HCT116 (cell line): ENCODE measurements around the gene BPIFB3. TPM values are rescaled to one million over a fixed set of nuclear protein-coding genes. Genes with fewer than 3 reads are reported as not detected.

ENCODE experiments used
- ATAC-seq: fragments of 200-7000 bp; cut with Tn5 transposase; 2 replicates; pipeline ENCODE4 v1.9.1; 2020; ENCODE audit warnings: mild to moderate bottlenecking, moderate library complexity
- BruUV-seq: library from RNA; stranded (reverse); fragments of 400-500 nt; replicated peaks from 2 replicates; lab custom pipeline; 2021; lab: Mats Ljungman, UMichigan
- CTCF ChIA-PET: fragments of 300-600 bp; sonication (Branson Sonifier 250); formaldehyde crosslinking; loops from one replicate; lab custom pipeline; 2021; ENCODE audit warnings: antibody characterized with exemption; lab: Charles Lee
- POLR2A ChIA-PET: fragments of 300-600, 350-600 bp; sonication (Branson Sonifier 250); formaldehyde crosslinking; loops from one replicate; lab custom pipeline; 2021; ENCODE audit warnings: antibody characterized with exemption; lab: Charles Lee
- RAD21 ChIA-PET, 2 experiments: fragments of 300-600 bp; sonication (Branson Sonifier 250); formaldehyde crosslinking; loops; one replicate each; lab custom pipeline; 2023; ENCODE audit warnings: low total read pairs in 2 of 2; ENCODE audit not compliant: uncharacterized antibody in 2 of 2, unreplicated experiment in 2 of 2, low non-redundant PET in 1 of 2; lab: Charles Lee
- DNase-seq: peaks from one replicate; pipeline ENCODE4 v3.0.0-alpha.2; 2010; ENCODE audit warnings: low read depth, low spot score
- H2AFZ ChIP-seq: fragments of 200-600 bp; shearing (Covaris generic), sonication (generic); 2 replicates; pipeline ENCODE4 v1.6.1; 2017; ENCODE audit warnings: low read depth, mixed run types, mixed read lengths, antibody characterized with exemption, low read length; ENCODE audit not compliant: poor library complexity, severe bottlenecking
- H3K27ac ChIP-seq: 2 replicates; pipeline ENCODE4 v1.5.1; 2012; ENCODE audit warnings: low read depth, low read length
- H3K27me3 ChIP-seq: fragments of 200-600 bp; sonication (generic); 2 replicates; pipeline ENCODE4 v1.6.1; 2016; ENCODE audit warnings: mixed run types, low read length, mixed read lengths; ENCODE audit not compliant: insufficient read depth
- H3K36me3 ChIP-seq, 2 experiments: fragments of 200-500 bp in 1 of 2; fragments of 200-600 bp in 1 of 2; sonication (Bioruptor generic) in 1 of 2; sonication (generic) in 1 of 2; 2 replicates each; pipeline versions ENCODE4 v1.5.1 to v1.6.1; 2014 to 2016; ENCODE audit warnings: low read length in 2 of 2, inconsistent platforms in 1 of 2, mixed read lengths in 1 of 2, mixed run types in 1 of 2; ENCODE audit not compliant: insufficient read depth in 2 of 2, control insufficient read depth in 1 of 2
- H3K4me1 ChIP-seq, 2 experiments: fragments of 200-600 bp in 1 of 2; sonication (generic) in 1 of 2; 2 replicates each; pipeline versions ENCODE4 v1.5.1 to v1.6.1; 2012 to 2017; ENCODE audit warnings: low read length in 2 of 2, inconsistent platforms in 1 of 2, mild to moderate bottlenecking in 1 of 2, mixed read lengths in 1 of 2, mixed run types in 1 of 2, moderate library complexity in 1 of 2; ENCODE audit not compliant: insufficient read depth in 2 of 2, control insufficient read depth in 1 of 2
- H3K4me2 ChIP-seq: fragments of 200-600 bp; sonication (generic); 2 replicates; pipeline ENCODE4 v1.6.1; 2017; ENCODE audit warnings: mixed run types, low read length, mixed read lengths
- H3K4me3 ChIP-seq, 2 experiments: fragments of 200-600 bp in 1 of 2; sonication (generic) in 1 of 2; replicated peaks in 1 of 2; 2 replicates each; pipeline ENCODE4 v1.5.1; 2011 to 2016; ENCODE audit warnings: low read length in 2 of 2, control low read depth in 1 of 2, low read depth in 1 of 2, mild to moderate bottlenecking in 1 of 2, mixed read lengths in 1 of 2, mixed run types in 1 of 2
- H3K79me2 ChIP-seq: fragments of 200-600 bp; sonication (generic); 2 replicates; pipeline ENCODE4 v1.6.1; 2017; ENCODE audit warnings: mild to moderate bottlenecking, mixed run types, low read length, moderate library complexity, mixed read lengths; ENCODE audit not compliant: insufficient read depth
- H3K9ac ChIP-seq: fragments of 200-600 bp; sonication (generic); 2 replicates; pipeline ENCODE4 v1.6.1; 2016; ENCODE audit warnings: low read length, mixed read lengths
- H3K9me2 ChIP-seq: fragments of 200-600 bp; sonication (generic), shearing (Covaris generic); 2 replicates; pipeline ENCODE4 v1.6.1; 2017; ENCODE audit warnings: mixed run types, mild to moderate bottlenecking, moderate library complexity; ENCODE audit not compliant: insufficient read depth
- H3K9me3 ChIP-seq, 2 experiments: fragments of 200-500 bp in 1 of 2; fragments of 200-600 bp in 1 of 2; sonication (Bioruptor generic) in 1 of 2; sonication (generic) in 1 of 2; 2 replicates each; pipeline ENCODE4 v1.6.1; 2014 to 2017; ENCODE audit warnings: low read length in 2 of 2, mixed read lengths in 2 of 2, inconsistent platforms in 1 of 2, low read depth in 1 of 2, mild to moderate bottlenecking in 1 of 2, mixed run types in 1 of 2, moderate library complexity in 1 of 2; ENCODE audit not compliant: control insufficient read depth in 1 of 2, insufficient read depth in 1 of 2
- H4K20me1 ChIP-seq: fragments of 200-600 bp; sonication (generic), shearing (Covaris generic); 2 replicates; pipeline ENCODE4 v1.6.1; 2017; ENCODE audit warnings: mixed run types, mild to moderate bottlenecking, moderate library complexity; ENCODE audit not compliant: insufficient read depth
- ATF3 ChIP-seq: IDR thresholded peaks from 2 replicates; pipeline ENCODE4 v1.6.1; 2012
- EGR1 ChIP-seq: IDR thresholded peaks from 2 replicates; pipeline ENCODE4 v1.6.1; 2012; ENCODE audit warnings: low read depth
- ELF1 ChIP-seq: IDR thresholded peaks from 2 replicates; pipeline ENCODE4 v1.6.1; 2012; ENCODE audit warnings: low read depth, borderline replicate concordance
- EZH2 ChIP-seq: fragments of 200-600 bp; sonication (generic); IDR thresholded peaks from 2 replicates; pipeline ENCODE4 v1.6.1; 2017; ENCODE audit warnings: antibody characterized with exemption, mixed run types
- FOSL1 ChIP-seq: IDR thresholded peaks from 2 replicates; pipeline ENCODE4 v1.6.1; 2012; ENCODE audit warnings: low read depth
- MAX ChIP-seq: IDR thresholded peaks from 2 replicates; pipeline ENCODE4 v1.6.1; 2012
- POLR2AphosphoS5 ChIP-seq: IDR thresholded peaks from 2 replicates; pipeline ENCODE4 v1.6.1; 2011; ENCODE audit warnings: mild to moderate bottlenecking, low read depth, low read length, moderate library complexity
- RAD21 ChIP-seq: IDR thresholded peaks from 2 replicates; pipeline ENCODE4 v1.6.1; 2012; ENCODE audit warnings: low read depth, mild to moderate bottlenecking
- REST ChIP-seq: IDR thresholded peaks from 2 replicates; pipeline ENCODE4 v1.6.1; 2012; ENCODE audit warnings: low read depth
- SP1 ChIP-seq: IDR thresholded peaks from 2 replicates; pipeline ENCODE4 v1.6.1; 2012; ENCODE audit warnings: low read depth
- TCF7L2 ChIP-seq: IDR thresholded peaks from 2 replicates; pipeline ENCODE4 v1.7.0; 2011; ENCODE audit warnings: borderline replicate concordance, inconsistent platforms; ENCODE audit not compliant: insufficient read depth, insufficient read length; ENCODE audit errors: extremely low read depth
- ZFX ChIP-seq: fragments of 450-650 bp; IDR thresholded peaks from 2 replicates; pipeline ENCODE4 v1.6.1; 2017
- ZNF274 ChIP-seq: fragments of 200-500 bp; sonication (Bioruptor generic); IDR thresholded peaks from 2 replicates; pipeline ENCODE4 v1.6.1; 2014; ENCODE audit warnings: mild to moderate bottlenecking, low read depth, low read length, inconsistent platforms
- intact Hi-C: fragments of 100-400 bp; cut with micrococcal nuclease; formaldehyde crosslinking; loops from 2 replicates; pipeline ENCODE4 v1.10.0; 2022
- total RNA-seq: library from RNA; stranded (reverse); gene quantifications from one replicate; pipeline ENCODE4 v1.2.1, GENCODE V29; 2021; ENCODE audit not compliant: unreplicated experiment

The BPIFB3 gene
- total RNA-seq, 1 experiment from 2014 or later = not detected

GRCh38 chr20:33023439-33024242 is 30.1 kb upstream of the BPIFB3 start:
- CTCF ChIA-PET = no interaction called here
- intact Hi-C loops = no loop called here

More at GRCh38 chr20:33023439-33024242, 30.1 kb upstream of the BPIFB3 start:
- TF ChIP-seq EGR1 (no peak), RAD21 (no peak), REST (no peak), ZNF274 (no peak), ATF3 (no peak), FOSL1 (no peak), SP1 (no peak), ELF1 (no peak), ZFX (no peak), TCF7L2 (no peak), MAX (no peak), POLR2AphosphoS5 (no peak), EZH2 (no peak)
- DNase-seq = no peak
- ATAC-seq = no peak
- Histone ChIP-seq H3K9ac (no peak overlapping the region), H3K4me3 (no peak overlapping the region), H3K27me3 (peaks cover 22% of the 10 kb centered on the region; the same call in 1 of the 2 replicates), H3K79me2 (no peaks in the 10 kb centered on the region), H2AFZ (no peak overlapping the region), H3K9me3 (no peaks in the 10 kb centered on the region; a peak in 1 of 4 replicates), H3K4me2 (no peak overlapping the region), H3K27ac (no peak overlapping the region), H4K20me1 (no peaks in the 10 kb centered on the region), H3K9me2 (no peaks in the 10 kb centered on the region), H3K36me3 (no peaks in the 10 kb centered on the region), H3K4me1 (no peaks in the 10 kb centered on the region)
- ChIA-PET POLR2A (no interaction called here), RAD21 (no interaction called here)
- BruUV-seq = no TSS peak
